Naive thymus-derived CD4-positive, alpha-beta T cell (primary cell): ENCODE results near the gene TFEB. TPM values are rescaled to one million over a fixed set of nuclear protein-coding genes. Genes with fewer than 3 reads are reported as not detected.
A peak's percentile ranks its signal among the peaks of the same experiment; 100 is the strongest.

Source experiments
- ATAC-seq: fragments of 150-1000 bp; cut with Tn5 transposase; 2 replicates; pipeline ENCODE4 v1.10.0; 2021; ENCODE audit warnings: mild to moderate bottlenecking, moderate library complexity
- CTCF ChIA-PET: fragments of 350-600 bp; sonication (Branson Sonifier 250); formaldehyde crosslinking; loops from one replicate; lab custom pipeline; 2021; ENCODE audit warnings: antibody characterized with exemption; lab: Charles Lee
- POLR2A ChIA-PET: fragments of 350-600 bp; sonication (Branson Sonifier 250); formaldehyde crosslinking; loops from one replicate; lab custom pipeline; 2021; ENCODE audit warnings: antibody characterized with exemption, inconsistent platforms; lab: Charles Lee
- DNase-seq, 9 donors: peaks; one replicate each; pipeline versions ENCODE4 v3.0.0 to v3.0.0-alpha.2; 2020 to 2022; ENCODE audit warnings: mixed read lengths in 1 of 9
- H3K27ac ChIP-seq: one replicate; pipeline ENCODE4 v1.7.0; 2013; ENCODE audit warnings: mild to moderate bottlenecking, low read depth, low read length, moderate library complexity
- H3K27me3 ChIP-seq, 2 donors: one replicate each; pipeline ENCODE4 v1.7.0; 2013; ENCODE audit warnings: low read length in 2 of 2, mild to moderate bottlenecking in 2 of 2, moderate library complexity in 2 of 2; ENCODE audit not compliant: control insufficient read depth in 2 of 2, insufficient read depth in 2 of 2
- H3K36me3 ChIP-seq, 3 experiments: 1 replicate in 2 of 3; 2 replicates in 1 of 3; pipeline ENCODE4 v1.7.0; 2013; ENCODE audit warnings: low read length in 3 of 3, mild to moderate bottlenecking in 3 of 3, moderate library complexity in 1 of 3; ENCODE audit not compliant: insufficient read depth in 3 of 3, control insufficient read depth in 2 of 3
- H3K4me1 ChIP-seq, 2 donors: one replicate each; pipeline ENCODE4 v1.7.0; 2013; ENCODE audit warnings: low read length in 2 of 2, mild to moderate bottlenecking in 2 of 2, moderate library complexity in 1 of 2; ENCODE audit not compliant: control insufficient read depth in 2 of 2, insufficient read depth in 2 of 2
- H3K4me3 ChIP-seq: 2 replicates; pipeline ENCODE4 v1.7.0; 2013; ENCODE audit warnings: mild to moderate bottlenecking, low read length
- H3K9me3 ChIP-seq, 3 experiments: 1 replicate in 2 of 3; 2 replicates in 1 of 3; pipeline ENCODE4 v1.7.0; 2013; ENCODE audit warnings: low read length in 3 of 3; ENCODE audit not compliant: control insufficient read depth in 2 of 3
- H3K27ac Mint-ChIP-seq, 9 donors: one replicate each; pipeline ENCODE4 v1.8.0; 2020 to 2022; ENCODE audit warnings: mixed read lengths in 9 of 9, mild to moderate bottlenecking in 8 of 9, moderate library complexity in 5 of 9, inconsistent platforms in 2 of 9
- H3K27me3 Mint-ChIP-seq, 5 donors: one replicate each; pipeline ENCODE4 v1.8.0; 2021 to 2022; ENCODE audit warnings: mixed read lengths in 5 of 5, mild to moderate bottlenecking in 1 of 5
- H3K36me3 Mint-ChIP-seq, 5 donors: one replicate each; pipeline ENCODE4 v1.8.0; 2020 to 2022; ENCODE audit warnings: mixed read lengths in 5 of 5, mild to moderate bottlenecking in 3 of 5, inconsistent platforms in 1 of 5
- H3K4me1 Mint-ChIP-seq, 7 donors: one replicate each; pipeline ENCODE4 v1.8.0; 2020 to 2022; ENCODE audit warnings: mixed read lengths in 7 of 7, mild to moderate bottlenecking in 3 of 7, inconsistent platforms in 1 of 7
- H3K4me3 Mint-ChIP-seq, 10 donors: one replicate each; pipeline ENCODE4 v1.8.0; 2020 to 2022; ENCODE audit warnings: mild to moderate bottlenecking in 10 of 10, mixed read lengths in 10 of 10, moderate library complexity in 6 of 10, inconsistent platforms in 2 of 10
- H3K9me3 Mint-ChIP-seq, 11 donors: one replicate each; pipeline ENCODE4 v1.8.0; 2020 to 2022; ENCODE audit warnings: mixed read lengths in 11 of 11, mild to moderate bottlenecking in 4 of 11, inconsistent platforms in 1 of 11, moderate library complexity in 1 of 11
- intact Hi-C, 2 donors: fragments of 100-400 bp; cut with micrococcal nuclease; formaldehyde crosslinking; loops; one replicate each; pipeline ENCODE4 v1.15.1; 2023
- polyA plus RNA-seq, 2 donors: library from polyadenylated mRNA; unstranded; fragments of 300-500 nt; fragmentation: Illumina TruSeq; gene quantifications; one replicate each; pipeline ENCODE4 v1.2.3, GENCODE V29; 2021
- total RNA-seq, 6 experiments: library from RNA in 5 of 6; stranded (reverse) in 5 of 6; gene quantifications; 1 replicate in 5 of 6; 2 replicates in 1 of 6; pipeline ENCODE4 v1.2.3 and lab custom pipeline; 2021 to 2026

Gene TFEB
- total RNA-seq (10 to 100 TPM in 3 of 5 experiments, 1 to 10 TPM in 2; 7.4 to 39.9 (median 11.8) TPM), polyA plus RNA-seq (1 to 10 TPM; 2.4 to 6.0 TPM), total RNA-seq (lab: John Stamatoyannopoulos, UW) (21.0 reads per million, percentile 51 among the genes with 10 or more reads in this experiment)

- Histone ChIP-seq H3K4me3 (peak within 1 kb of the TSS; percentile 57), H3K36me3 (peaks cover 0 to 4% (median 0%) of the 10 kb centered on the region in 3 experiments), H3K9me3 (no peaks in the 10 kb centered on the region), H3K27ac (peak within 1 kb of the TSS; percentile 80), H3K27me3 (no peaks in the 10 kb centered on the region), H3K4me1 (peaks cover 33 to 38% of the 10 kb centered on the region in 2 donors)
- peak within 1 kb of the TSS; percentile 66 to 89 (median 80) for H3K4me3 Mint-ChIP-seq
- peaks cover 14 to 33% (median 25%) of the 10 kb centered on the region in 7 donors for H3K4me1 Mint-ChIP-seq
- H3K27ac Mint-ChIP-seq: peak within 1 kb of the TSS in 8 of 9 donors; percentile 34 to 84 (median 62)
- H3K36me3 Mint-ChIP-seq: no peaks in the 10 kb centered on the region
- ChIA-PET POLR2A (interaction anchor here (0.6 to 2.2 kb wide), 4 partner anchors 49 to 1648 kb away, joined by 3 to 7 read pairs (median 4); no protein-coding TSS in a partner anchor), CTCF (interaction anchor here (0.6 to 2.3 kb wide), 3 partner anchors 16 to 52 kb away, joined by 3 to 12 read pairs (median 3); partner anchors contain the start of gene TOMM6)
- no peaks in the 10 kb centered on the region for H3K27me3 Mint-ChIP-seq
- DNase-seq: peak; percentile 88 to 98 (median 93)
- ATAC-seq: peak; percentile 87
- intact Hi-C loops: loop anchor here (1.0 to 10.0 kb wide), 19 partner anchors 28 to 1893 kb away; partner anchors contain the start of genes BYSL (in 2 of the 2), MED20 (in 2 of the 2), MRPS10 (in 2 of the 2) and PRICKLE4 (in 2 of the 2)
- H3K9me3 Mint-ChIP-seq: no peaks in the 10 kb centered on the region
These were observed at the start of gene TFEB for GRCh38 chr6:41735427-41736185. TFEB (minus strand) TSS chr6:41735608; CDS start chr6:41691213, 44,395 bp downstream.

GRCh38 chr6:41784581-41785171 lies 49.3 kb upstream of the TFEB start:
- CTCF ChIA-PET: interaction anchor here (0.8 to 5.3 kb wide), 5 partner anchors 10 to 430 kb away, joined by 3 to 49 read pairs (median 3); no protein-coding TSS in a partner anchor
- no peak for ATAC-seq
- Mint-ChIP-seq H3K27ac (peak overlapping the region in 2 of 9 donors; percentile 19 to 25), H3K4me3 (peak overlapping the region; percentile 1 to 99 (median 59)), H3K4me1 (peaks cover 9 to 32% (median 23%) of the 10 kb centered on the region in 7 donors), H3K27me3 (peaks cover 0 to 24% (median 0%) of the 10 kb centered on the region in 5 donors), H3K9me3 (no peaks in the 10 kb centered on the region), H3K36me3 (peaks cover 0 to 8% (median 3%) of the 10 kb centered on the region in 5 donors)
- H3K9me3 ChIP-seq: no peaks in the 10 kb centered on the region
- peaks cover 6 to 12% of the 10 kb centered on the region in 2 donors for H3K4me1 ChIP-seq
- no peaks in the 10 kb centered on the region for H3K27me3 ChIP-seq
- H3K27ac ChIP-seq: no peak overlapping the region
- peaks cover 0 to 16% (median 4%) of the 10 kb centered on the region in 3 experiments for H3K36me3 ChIP-seq
- no peak for DNase-seq
- POLR2A ChIA-PET: interaction anchor here (0.5 to 5.1 kb wide), 3 partner anchors 50 to 1610 kb away, joined by 3 to 79 read pairs (median 3); partner anchors contain the start of gene TAF8
- no peak overlapping the region for H3K4me3 ChIP-seq
- intact Hi-C loops: loop anchor here (5.0 to 10.0 kb wide), 4 partner anchors 153 to 1388 kb away; partner anchors contain the start of gene SRF (in 1 of the 2)

GRCh38 chr6:41783106-41783780 lies 47.8 kb upstream of the TFEB start:
- Histone ChIP-seq H3K27ac (no peak overlapping the region), H3K4me1 (peaks cover 13 to 15% of the 10 kb centered on the region in 2 donors), H3K27me3 (no peaks in the 10 kb centered on the region), H3K4me3 (no peak overlapping the region), H3K9me3 (no peaks in the 10 kb centered on the region), H3K36me3 (peaks cover 0 to 8% (median 0%) of the 10 kb centered on the region in 3 experiments)
- Mint-ChIP-seq H3K9me3 (peaks cover 0 to 2% (median 0%) of the 10 kb centered on the region in 11 donors), H3K36me3 (peaks cover 0 to 2% (median 0%) of the 10 kb centered on the region in 5 donors), H3K4me1 (peaks cover 10 to 32% (median 23%) of the 10 kb centered on the region in 7 donors), H3K27ac (no peak overlapping the region), H3K27me3 (peaks cover 0 to 24% (median 0%) of the 10 kb centered on the region in 5 donors), H3K4me3 (peak overlapping the region in 1 of 10 donors; percentile 38)
- no peak for ATAC-seq
- no peak for DNase-seq
- intact Hi-C loops: loop anchor here (5.0 to 10.0 kb wide), 2 partner anchors 449 to 1112 kb away; a partner anchor contains a TSS
- ChIA-PET CTCF (interaction anchor here (5.3 kb wide), 1 partner anchor 262 kb away, joined by 49 read pairs; no protein-coding TSS in a partner anchor), POLR2A (no interaction called here)

DNA sequence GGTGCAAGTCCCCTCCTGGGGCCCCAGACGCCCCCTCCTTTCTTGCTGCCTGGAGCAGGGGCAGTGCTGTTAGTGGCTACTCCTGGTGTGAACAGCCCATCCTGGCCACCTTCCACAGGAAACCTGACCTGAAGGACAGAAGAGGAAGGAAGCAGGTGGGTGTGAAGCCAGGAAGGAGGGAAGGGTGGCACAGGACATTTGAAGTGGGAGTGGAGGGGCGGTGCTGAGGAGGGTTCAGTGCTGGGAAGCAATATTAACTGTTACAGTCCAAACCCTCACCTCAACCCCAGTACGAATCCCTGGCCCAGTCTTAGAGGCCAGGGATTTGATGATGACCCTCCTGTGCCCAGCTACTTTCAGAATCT lies 45.9 kb upstream of the TFEB start:
- intact Hi-C loops: loop anchor here (2.0 to 10.0 kb wide), 3 partner anchors 323 to 1113 kb away; a partner anchor contains a TSS
- Mint-ChIP-seq H3K27ac (peak overlapping the region in 4 of 9 donors; percentile 2 to 39 (median 3)), H3K4me1 (peaks cover 10 to 28% (median 24%) of the 10 kb centered on the region in 7 donors), H3K9me3 (peaks cover 0 to 2% (median 0%) of the 10 kb centered on the region in 11 donors), H3K4me3 (peak overlapping the region; percentile 44 to 94 (median 73)), H3K36me3 (peaks cover 0 to 2% (median 0%) of the 10 kb centered on the region in 5 donors), H3K27me3 (peaks cover 0 to 24% (median 0%) of the 10 kb centered on the region in 5 donors)
- no peaks in the 10 kb centered on the region for H3K9me3 ChIP-seq
- H3K4me1 ChIP-seq: peaks cover 13 to 15% of the 10 kb centered on the region in 2 donors
- no peak for DNase-seq
- H3K27ac ChIP-seq: no peak overlapping the region
- H3K27me3 ChIP-seq: no peaks in the 10 kb centered on the region
- CTCF ChIA-PET: interaction anchor here (0.7 to 1.8 kb wide), 5 partner anchors 9 to 386 kb away, joined by 3 to 5 read pairs (median 4); partner anchors contain the start of gene BYSL
- POLR2A ChIA-PET: interaction anchor here (0.6 to 1.0 kb wide), 3 partner anchors 264 to 782 kb away, joined by 3 to 4 read pairs (median 3); partner anchors contain the start of gene UBR2
- no peak overlapping the region for H3K4me3 ChIP-seq
- H3K36me3 ChIP-seq: peaks cover 0 to 10% (median 0%) of the 10 kb centered on the region in 3 experiments
- ATAC-seq: no peak

DNA sequence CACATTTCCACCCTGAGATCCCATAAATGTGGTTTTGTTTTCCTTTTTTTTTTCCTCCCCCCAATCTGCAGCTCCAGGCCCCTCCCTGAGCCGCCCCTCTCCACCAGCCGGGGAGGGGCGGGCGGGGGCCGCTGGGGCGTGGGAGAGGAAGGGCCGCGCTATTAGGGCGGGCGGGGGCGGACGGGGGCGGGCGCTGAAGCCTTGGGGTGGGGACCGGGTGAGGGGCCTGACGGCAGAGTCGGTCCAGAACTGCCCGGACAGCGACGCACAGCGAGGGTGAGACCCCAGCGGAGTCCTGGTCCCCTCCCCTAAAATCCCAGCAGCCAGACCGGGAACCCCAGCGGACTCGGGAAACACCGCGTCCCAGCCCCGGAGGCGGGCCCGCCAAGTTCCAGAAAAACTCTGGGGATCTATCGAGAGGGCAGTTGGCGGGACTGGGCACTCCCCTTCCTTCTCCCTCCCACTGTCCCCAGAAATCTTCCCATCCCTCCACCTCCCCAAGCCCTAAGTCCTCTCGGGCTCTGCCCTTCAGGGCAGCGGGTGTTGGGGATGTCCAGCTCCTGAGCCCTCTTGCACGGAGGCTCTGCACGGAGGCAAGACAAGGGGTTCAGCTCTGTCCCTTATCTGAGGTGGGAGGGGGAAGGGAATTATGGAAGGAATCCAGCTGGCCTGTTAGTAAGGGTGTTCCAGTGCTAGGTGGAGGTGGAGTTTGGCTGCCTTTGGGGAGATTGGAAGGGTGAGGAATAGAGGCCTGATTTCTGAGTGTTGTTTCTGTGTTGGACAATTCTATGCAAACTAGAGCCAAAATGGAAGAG lies 45.4 kb upstream of the TFEB start, which contains the start of gene PRICKLE4:
TSS of gene PRICKLE4 (plus strand) at position 232 of the 815 bp plus-strand sequence. CDS start 2,692 bp downstream, outside the sequence.
- H3K4me1 Mint-ChIP-seq: peaks cover 10 to 27% (median 23%) of the 10 kb centered on the region in 7 donors
- Histone ChIP-seq H3K36me3 (peaks cover 0 to 10% (median 0%) of the 10 kb centered on the region in 3 experiments), H3K4me3 (peak within 1 kb of the TSS; percentile 59), H3K27me3 (no peaks in the 10 kb centered on the region), H3K27ac (peak within 1 kb of the TSS; percentile 65), H3K9me3 (no peaks in the 10 kb centered on the region), H3K4me1 (peaks cover 8 to 9% of the 10 kb centered on the region in 2 donors)
- ATAC-seq (no peak), DNase-seq (no peak)
- H3K27ac Mint-ChIP-seq: peak within 1 kb of the TSS in 7 of 9 donors; percentile 10 to 74 (median 39)
- peaks cover 0 to 2% (median 0%) of the 10 kb centered on the region in 5 donors for H3K36me3 Mint-ChIP-seq
- CTCF ChIA-PET: interaction anchor here (1.1 to 1.8 kb wide), 3 partner anchors 9 to 387 kb away, joined by 3 to 4 read pairs (median 4); no protein-coding TSS in a partner anchor
- intact Hi-C loops: loop anchor here (1.0 to 10.0 kb wide), 13 partner anchors 45 to 1114 kb away; partner anchors contain the start of genes MRPS10 (in 2 of the 2), TFEB (in 2 of the 2), CCND3 (in 1 of the 2) and TAF8 (in 1 of the 2)
- POLR2A ChIA-PET: interaction anchor here (0.5 to 1.0 kb wide), 2 partner anchors 264 to 411 kb away, joined by 3 read pairs; no protein-coding TSS in a partner anchor
- peak within 1 kb of the TSS; percentile 81 to 95 (median 88) for H3K4me3 Mint-ChIP-seq
- H3K9me3 Mint-ChIP-seq: peaks cover 0 to 2% (median 0%) of the 10 kb centered on the region in 11 donors
- H3K27me3 Mint-ChIP-seq: peaks cover 0 to 24% (median 0%) of the 10 kb centered on the region in 5 donors
